Fibroblast of villous mesenchyme (primary cell): ENCODE measurements around the gene TBC1D9B. TPM values are rescaled to one million over a fixed set of nuclear protein-coding genes. Genes with fewer than 3 reads are reported as not detected.
A peak's percentile ranks its signal among the peaks of the same experiment; 100 is the strongest.

Experiments used
- DNase-seq: peaks from one replicate; pipeline ENCODE4 v3.0.0-alpha.2; 2010; ENCODE audit warnings: low read depth
- H3K4me3 ChIP-seq: 2 replicates; pipeline ENCODE4 v1.5.1; 2011; ENCODE audit warnings: low read depth, mild to moderate bottlenecking, low read length
- total RNA-seq: library from RNA; depleted of rRNA; stranded (reverse); fragments of >200 nt; gene quantifications from 2 replicates; pipeline ENCODE4 v1.2.3, GENCODE V29; 2012
- TF ChIP-seq, protein P1 (sequence below): IDR thresholded peaks from 2 replicates; pipeline ENCODE4 v1.5.1; 2012; ENCODE audit warnings: low read depth, mild to moderate bottlenecking, low read length; ENCODE audit not compliant: insufficient read depth

Gene TBC1D9B
- total RNA-seq, 1 donor, result 70.0 TPM

DNA sequence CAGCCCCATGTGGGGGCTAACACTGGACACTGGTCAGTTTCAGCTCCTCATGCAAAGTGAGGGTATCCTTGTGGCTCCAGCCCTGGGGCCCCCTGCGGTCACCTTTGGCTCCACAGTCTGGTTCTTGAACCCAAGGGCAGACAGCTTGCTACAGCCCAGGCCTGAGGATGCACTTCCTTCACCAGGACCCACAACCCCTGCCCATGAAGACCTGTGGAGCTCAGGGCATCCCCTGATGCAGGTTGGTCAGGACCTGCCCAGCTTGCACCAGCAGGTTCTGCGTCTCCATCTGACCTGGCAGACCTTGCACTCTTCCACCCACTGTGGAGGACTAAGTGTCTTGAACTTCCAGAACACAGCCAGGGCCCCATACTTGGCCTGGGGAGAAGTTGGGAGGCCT, 45.4 kb downstream of the TBC1D9B start:
- no peak for DNase-seq
- no peak overlapping the region for H3K4me3 ChIP-seq
- TF ChIP-seq, protein P1, sequence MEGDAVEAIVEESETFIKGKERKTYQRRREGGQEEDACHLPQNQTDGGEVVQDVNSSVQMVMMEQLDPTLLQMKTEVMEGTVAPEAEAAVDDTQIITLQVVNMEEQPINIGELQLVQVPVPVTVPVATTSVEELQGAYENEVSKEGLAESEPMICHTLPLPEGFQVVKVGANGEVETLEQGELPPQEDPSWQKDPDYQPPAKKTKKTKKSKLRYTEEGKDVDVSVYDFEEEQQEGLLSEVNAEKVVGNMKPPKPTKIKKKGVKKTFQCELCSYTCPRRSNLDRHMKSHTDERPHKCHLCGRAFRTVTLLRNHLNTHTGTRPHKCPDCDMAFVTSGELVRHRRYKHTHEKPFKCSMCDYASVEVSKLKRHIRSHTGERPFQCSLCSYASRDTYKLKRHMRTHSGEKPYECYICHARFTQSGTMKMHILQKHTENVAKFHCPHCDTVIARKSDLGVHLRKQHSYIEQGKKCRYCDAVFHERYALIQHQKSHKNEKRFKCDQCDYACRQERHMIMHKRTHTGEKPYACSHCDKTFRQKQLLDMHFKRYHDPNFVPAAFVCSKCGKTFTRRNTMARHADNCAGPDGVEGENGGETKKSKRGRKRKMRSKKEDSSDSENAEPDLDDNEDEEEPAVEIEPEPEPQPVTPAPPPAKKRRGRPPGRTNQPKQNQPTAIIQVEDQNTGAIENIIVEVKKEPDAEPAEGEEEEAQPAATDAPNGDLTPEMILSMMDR, result no peak

DNA sequence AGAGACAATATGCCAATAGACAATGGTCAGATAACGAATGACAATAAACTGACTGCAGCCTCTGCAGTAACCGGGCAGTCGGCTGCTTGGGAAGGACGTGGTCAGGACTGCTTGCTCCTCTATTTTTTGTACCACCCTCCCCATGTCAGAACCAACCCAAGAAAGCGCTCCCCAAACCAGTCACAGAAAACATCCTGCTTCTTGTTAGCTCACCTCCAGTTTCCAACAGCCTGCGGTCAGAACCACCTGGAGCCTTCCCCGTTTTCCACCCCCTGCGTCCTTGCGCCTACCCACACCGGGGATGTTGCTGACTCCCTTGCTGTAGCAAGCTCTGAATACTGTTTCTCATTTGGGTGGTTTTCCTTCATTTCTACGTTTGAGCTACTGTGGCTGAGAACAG, 47.4 kb downstream of the TBC1D9B start:
- TF ChIP-seq, protein P1, result no peak
- no peak overlapping the region for H3K4me3 ChIP-seq
- DNase-seq, result no peak

DNA sequence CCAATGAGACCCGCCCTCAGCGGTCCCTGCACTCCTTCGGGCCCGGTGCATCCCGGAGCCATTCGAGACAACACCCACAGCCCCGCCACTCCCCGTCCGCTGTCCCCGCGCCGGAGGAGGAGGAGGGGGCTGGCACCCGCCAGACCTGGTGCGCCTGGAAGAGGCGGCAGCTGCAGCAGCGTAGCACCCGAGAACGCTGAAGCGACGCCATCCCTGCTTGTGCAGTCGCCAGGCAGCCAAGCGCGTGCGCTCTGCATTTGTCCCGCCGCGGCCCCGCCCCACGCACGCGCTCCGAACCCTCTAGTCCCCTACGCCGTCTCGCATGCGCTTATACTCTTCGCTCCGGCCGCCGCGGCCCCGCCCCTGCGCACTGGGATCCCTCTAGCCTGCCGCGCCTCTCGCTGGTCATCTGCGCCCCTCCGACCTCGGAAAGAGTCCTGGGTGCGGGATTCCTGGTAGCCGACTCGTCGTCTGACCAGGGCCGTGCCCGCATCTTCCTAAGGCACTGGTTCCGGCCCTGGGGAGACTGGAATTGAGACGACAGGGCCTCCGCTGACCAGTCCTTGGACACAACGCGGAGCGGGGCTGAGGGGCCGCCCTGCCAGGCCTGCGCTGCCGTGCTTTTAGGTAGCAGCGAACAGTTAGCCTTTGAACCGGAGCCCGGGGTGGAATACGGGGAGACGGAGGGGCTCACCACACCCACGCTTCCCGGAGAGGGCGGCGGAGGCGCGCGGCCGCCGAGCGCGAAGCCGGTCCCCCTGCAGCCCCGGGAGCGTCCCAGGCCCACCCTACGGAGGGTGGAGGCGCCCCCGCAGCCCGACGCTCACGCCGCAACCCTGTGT, 48.9 kb downstream of the TBC1D9B start, which contains the start of gene MRNIP:
Gene MRNIP, minus strand, starts transcription at position 232 of the 842 bp plus-strand sequence. Its CDS starts 21 bp downstream, at position 211.
- TF ChIP-seq, protein P1, result no peak
- peak within 1 kb of the TSS; percentile 87 for H3K4me3 ChIP-seq
- peak; percentile 94 for DNase-seq

DNA sequence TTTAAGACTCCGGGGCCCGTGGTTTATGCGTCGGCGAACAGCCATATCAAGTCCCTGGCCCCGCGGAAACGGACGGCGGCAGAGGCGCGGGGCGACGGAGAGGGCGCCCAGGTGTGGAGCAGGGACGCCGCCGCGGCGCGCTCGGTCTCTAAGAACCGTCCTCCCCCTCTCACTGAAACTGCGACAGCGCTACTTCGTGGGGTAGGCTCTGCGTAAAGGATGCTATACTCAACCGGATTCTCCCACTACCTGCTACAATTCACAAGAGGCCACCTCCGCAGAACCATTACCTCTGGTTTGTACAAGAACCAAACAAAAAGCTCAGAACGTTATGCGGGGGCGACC, 49.5 kb downstream of the TBC1D9B start:
- TF ChIP-seq, protein P1, result no peak
- peak overlapping the region; percentile 87 for H3K4me3 ChIP-seq
- DNase-seq, result peak; percentile 35

GRCh38 chr5:179854356-179854755, 53.3 kb downstream of the TBC1D9B start:
- no peak for DNase-seq
- no peak overlapping the region for H3K4me3 ChIP-seq
- TF ChIP-seq, protein P1, result no peak

DNA sequence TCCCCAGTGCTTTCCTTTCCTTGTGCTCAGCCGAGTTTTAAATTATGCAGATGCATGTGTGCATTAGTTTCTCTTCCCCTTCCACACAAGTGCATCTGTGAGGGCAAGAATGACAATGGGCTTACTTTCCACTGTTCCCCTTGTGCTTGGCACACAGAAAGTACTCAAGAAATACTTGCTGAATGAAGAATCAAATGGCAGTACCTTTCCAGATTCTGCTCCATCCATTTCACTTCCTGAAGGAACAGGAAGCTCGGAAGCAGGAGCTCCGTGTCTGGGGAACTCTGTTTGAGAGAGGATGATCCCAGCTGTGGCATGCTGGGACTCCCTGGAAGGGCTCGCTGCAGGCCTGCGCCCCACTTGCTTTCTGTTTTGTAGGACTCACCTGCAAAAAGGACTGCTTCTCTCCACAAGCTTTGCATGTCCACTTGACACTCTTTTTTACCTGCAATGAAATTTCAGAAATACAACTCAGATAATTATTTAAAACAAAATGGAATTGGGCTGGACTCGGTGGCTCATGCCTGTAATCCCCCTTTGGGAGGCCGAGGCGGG, 54.6 kb downstream of the TBC1D9B start:
- no peak overlapping the region for H3K4me3 ChIP-seq
- no peak for DNase-seq
- TF ChIP-seq, protein P1, result no peak
